22Rv1 (cell line): ENCODE measurements around the gene SAMD8.

Experiments used
- ZFX ChIP-seq: fragments of 450-650 bp; IDR thresholded peaks from 2 replicates; pipeline ENCODE4 v1.6.1; 2017; ENCODE audit warnings: antibody characterized with exemption, borderline replicate concordance
- TF ChIP-seq, protein P1 (sequence below): fragments of 450-650 bp; IDR thresholded peaks from 2 replicates; pipeline ENCODE4 v1.5.1; 2017; ENCODE audit warnings: mild to moderate bottlenecking

DNA sequence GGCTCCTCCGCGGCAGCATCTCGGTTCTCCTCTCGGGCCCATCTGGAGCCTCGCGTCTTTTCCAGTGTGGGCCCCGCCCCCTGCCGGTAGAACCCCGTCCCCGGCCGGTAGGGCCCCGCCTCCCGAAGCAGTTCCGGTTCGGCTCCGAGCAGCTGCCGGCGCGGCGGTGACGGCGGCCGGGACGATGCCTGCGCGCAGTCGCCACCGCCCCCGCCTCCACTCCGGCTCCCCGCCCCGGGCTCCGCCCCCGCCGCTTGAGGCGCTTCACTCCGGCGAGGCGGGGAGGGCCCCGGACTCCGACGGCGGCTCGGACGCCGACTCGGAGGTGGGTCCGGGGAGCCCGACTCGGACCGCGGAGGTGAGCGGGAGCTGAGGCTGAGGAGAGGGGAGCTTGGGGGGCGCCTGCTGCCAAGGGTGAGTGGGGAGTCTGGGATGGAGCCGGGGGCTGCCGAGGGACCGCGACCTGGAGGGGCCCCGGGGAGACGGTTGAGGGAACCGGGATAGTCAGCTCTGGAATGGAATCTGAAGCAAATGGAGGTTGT is at the start of gene SAMD8:
- TF ChIP-seq, protein P1, sequence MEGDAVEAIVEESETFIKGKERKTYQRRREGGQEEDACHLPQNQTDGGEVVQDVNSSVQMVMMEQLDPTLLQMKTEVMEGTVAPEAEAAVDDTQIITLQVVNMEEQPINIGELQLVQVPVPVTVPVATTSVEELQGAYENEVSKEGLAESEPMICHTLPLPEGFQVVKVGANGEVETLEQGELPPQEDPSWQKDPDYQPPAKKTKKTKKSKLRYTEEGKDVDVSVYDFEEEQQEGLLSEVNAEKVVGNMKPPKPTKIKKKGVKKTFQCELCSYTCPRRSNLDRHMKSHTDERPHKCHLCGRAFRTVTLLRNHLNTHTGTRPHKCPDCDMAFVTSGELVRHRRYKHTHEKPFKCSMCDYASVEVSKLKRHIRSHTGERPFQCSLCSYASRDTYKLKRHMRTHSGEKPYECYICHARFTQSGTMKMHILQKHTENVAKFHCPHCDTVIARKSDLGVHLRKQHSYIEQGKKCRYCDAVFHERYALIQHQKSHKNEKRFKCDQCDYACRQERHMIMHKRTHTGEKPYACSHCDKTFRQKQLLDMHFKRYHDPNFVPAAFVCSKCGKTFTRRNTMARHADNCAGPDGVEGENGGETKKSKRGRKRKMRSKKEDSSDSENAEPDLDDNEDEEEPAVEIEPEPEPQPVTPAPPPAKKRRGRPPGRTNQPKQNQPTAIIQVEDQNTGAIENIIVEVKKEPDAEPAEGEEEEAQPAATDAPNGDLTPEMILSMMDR, result no peak; the same call in 1 of the 2 replicates
- no peak for TF ChIP-seq ZFX
